GM18517 (cell line): ENCODE data around the gene NCOA1.

ENCODE experiments used
- ATAC-seq: cut with Tn5 transposase; IDR thresholded peaks from one replicate; pipeline ENCODE4 v1.9.1; 2021; ENCODE audit warnings: mild to moderate bottlenecking, moderate library complexity; ENCODE audit not compliant: unreplicated experiment

NCOA1 gene

GRCh38 chr2:24501813-24502212, 10.8 kb downstream of the NCOA1 start:
- ATAC-seq = no peak

GRCh38 chr2:24505534-24506275, 14.7 kb downstream of the NCOA1 start:
- ATAC-seq = no peak

- ATAC-seq = no peak
Observed at GRCh38 chr2:24507549-24507948, 16.5 kb downstream of the NCOA1 start.

GRCh38 chr2:24508878-24509277, 17.8 kb downstream of the NCOA1 start:
- ATAC-seq = no peak

GRCh38 chr2:24509425-24509824, 18.4 kb downstream of the NCOA1 start:
- ATAC-seq = peak; percentile 87

GRCh38 chr2:24509840-24510239, 18.8 kb downstream of the NCOA1 start:
- peak; percentile 56 for ATAC-seq

GRCh38 chr2:24510771-24511170, 19.7 kb downstream of the NCOA1 start:
- ATAC-seq = no peak

- ATAC-seq = no peak
Observed at GRCh38 chr2:24511198-24511597, 20.1 kb downstream of the NCOA1 start.

GRCh38 chr2:24511894-24512293, 20.8 kb downstream of the NCOA1 start:
- no peak for ATAC-seq

- no peak for ATAC-seq
Observed at GRCh38 chr2:24512404-24512803, 21.4 kb downstream of the NCOA1 start.

- ATAC-seq = no peak
Observed at GRCh38 chr2:24512831-24513230, 21.8 kb downstream of the NCOA1 start.

GRCh38 chr2:24513281-24514071, 22.4 kb downstream of the NCOA1 start:
- no peak for ATAC-seq

GRCh38 chr2:24514820-24515219, 23.8 kb downstream of the NCOA1 start:
- ATAC-seq = no peak

GRCh38 chr2:24515335-24515734, 24.3 kb downstream of the NCOA1 start:
- no peak for ATAC-seq

- ATAC-seq = no peak
Observed at GRCh38 chr2:24515831-24516230, 24.8 kb downstream of the NCOA1 start.

- no peak for ATAC-seq
Observed at GRCh38 chr2:24517247-24517646, 26.2 kb downstream of the NCOA1 start.

- ATAC-seq = no peak
Observed at GRCh38 chr2:24520175-24520574, 29.1 kb downstream of the NCOA1 start.

GRCh38 chr2:24521162-24521857, 30.3 kb downstream of the NCOA1 start:
- no peak for ATAC-seq

GRCh38 chr2:24521975-24522639, 31.1 kb downstream of the NCOA1 start:
- ATAC-seq = no peak

- no peak for ATAC-seq
Observed at GRCh38 chr2:24527536-24527935, 36.5 kb downstream of the NCOA1 start.

- no peak for ATAC-seq
Observed at GRCh38 chr2:24530796-24531195, 39.7 kb downstream of the NCOA1 start.
